AML-193 (cell line): ENCODE results near the gene NCKAP5L.
"Not testable (repeated sequence)": the region's sequence is repeated elsewhere in the genome, so short reads cannot be mapped to it uniquely, and the experiment has no call there.

Experiments used
- DNase-seq, 2 experiments: peaks; one replicate each; lab custom pipeline; 2025; lab: John Stamatoyannopoulos, UW

The NCKAP5L gene, protein sequence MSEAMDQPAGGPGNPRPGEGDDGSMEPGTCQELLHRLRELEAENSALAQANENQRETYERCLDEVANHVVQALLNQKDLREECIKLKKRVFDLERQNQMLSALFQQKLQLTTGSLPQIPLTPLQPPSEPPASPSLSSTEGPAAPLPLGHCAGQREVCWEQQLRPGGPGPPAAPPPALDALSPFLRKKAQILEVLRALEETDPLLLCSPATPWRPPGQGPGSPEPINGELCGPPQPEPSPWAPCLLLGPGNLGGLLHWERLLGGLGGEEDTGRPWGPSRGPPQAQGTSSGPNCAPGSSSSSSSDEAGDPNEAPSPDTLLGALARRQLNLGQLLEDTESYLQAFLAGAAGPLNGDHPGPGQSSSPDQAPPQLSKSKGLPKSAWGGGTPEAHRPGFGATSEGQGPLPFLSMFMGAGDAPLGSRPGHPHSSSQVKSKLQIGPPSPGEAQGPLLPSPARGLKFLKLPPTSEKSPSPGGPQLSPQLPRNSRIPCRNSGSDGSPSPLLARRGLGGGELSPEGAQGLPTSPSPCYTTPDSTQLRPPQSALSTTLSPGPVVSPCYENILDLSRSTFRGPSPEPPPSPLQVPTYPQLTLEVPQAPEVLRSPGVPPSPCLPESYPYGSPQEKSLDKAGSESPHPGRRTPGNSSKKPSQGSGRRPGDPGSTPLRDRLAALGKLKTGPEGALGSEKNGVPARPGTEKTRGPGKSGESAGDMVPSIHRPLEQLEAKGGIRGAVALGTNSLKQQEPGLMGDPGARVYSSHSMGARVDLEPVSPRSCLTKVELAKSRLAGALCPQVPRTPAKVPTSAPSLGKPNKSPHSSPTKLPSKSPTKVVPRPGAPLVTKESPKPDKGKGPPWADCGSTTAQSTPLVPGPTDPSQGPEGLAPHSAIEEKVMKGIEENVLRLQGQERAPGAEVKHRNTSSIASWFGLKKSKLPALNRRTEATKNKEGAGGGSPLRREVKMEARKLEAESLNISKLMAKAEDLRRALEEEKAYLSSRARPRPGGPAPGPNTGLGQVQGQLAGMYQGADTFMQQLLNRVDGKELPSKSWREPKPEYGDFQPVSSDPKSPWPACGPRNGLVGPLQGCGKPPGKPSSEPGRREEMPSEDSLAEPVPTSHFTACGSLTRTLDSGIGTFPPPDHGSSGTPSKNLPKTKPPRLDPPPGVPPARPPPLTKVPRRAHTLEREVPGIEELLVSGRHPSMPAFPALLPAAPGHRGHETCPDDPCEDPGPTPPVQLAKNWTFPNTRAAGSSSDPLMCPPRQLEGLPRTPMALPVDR (N-terminal part only)

DNA sequence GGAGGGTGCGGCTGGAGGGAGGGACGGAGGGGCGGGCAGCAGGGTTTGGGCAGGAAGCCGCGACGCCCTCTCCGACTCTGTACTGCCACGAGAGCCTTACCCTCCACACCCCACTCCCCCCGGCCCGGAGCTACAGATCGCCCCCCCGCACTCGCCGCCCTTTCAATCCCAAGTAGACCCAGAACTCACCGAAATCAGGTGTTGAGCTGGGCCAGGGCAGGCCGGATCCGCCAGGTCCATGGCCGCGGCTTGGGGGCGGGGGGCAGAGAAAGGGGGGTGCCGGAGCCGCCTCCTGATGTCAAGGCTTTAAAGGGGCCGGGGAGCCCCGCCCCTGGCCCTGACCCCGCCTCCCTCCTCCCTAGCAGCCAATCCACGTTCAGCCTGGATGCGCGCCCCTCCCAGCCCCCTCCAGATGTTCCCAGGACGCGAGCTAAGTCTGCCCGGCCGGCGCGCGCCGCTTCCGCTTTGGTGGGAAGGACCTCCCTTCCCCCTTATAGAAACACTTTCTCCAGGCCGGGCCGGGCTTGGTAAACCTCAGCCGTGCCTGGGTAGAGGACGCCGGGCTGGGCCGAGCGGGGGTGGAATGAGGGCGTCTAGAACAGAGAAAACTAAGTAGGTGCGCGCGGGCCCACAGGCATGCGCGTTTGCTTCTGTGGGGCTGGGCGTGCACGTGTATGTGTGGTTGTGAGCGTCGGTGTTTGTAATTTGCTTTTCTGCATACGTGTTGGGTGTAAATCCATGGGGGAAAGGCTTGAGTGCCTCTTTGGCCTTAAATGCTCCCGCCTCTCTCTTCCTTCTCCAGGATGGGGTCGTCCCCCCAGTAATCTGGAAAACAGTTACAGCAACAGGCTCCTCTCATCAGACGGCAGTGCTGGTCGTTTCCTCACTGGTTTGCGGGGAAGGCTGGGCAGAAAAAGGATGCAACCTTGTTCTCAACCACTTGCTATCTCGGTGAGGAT, at the start of gene NCKAP5L:
NCKAP5L (minus strand) TSS at position 281 of the 959 bp plus-strand sequence. CDS start 24,369 bp downstream, outside the sequence.
- peak; percentile 87 to 92 for DNase-seq

DNA sequence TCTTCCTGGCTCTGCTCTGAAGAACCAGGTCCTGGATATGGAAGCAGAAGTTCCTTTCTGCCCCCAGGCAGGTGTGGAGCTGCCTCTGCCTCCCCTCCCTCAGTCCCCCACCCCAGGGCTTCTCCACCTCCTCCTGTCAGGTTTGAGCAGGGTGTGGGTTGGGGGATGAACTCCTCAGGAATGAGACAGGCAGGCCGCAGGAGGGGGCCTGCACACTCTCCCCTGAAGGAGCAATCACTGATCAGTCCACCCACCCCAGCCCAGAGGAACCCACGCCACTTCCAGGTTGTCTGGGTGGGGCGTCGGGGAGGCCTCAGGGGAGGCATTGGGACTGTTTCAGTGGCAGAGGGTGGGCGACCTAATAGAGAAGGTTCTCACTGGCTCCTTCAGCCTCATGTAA, 48.9 kb upstream of the NCKAP5L start:
- no peak for DNase-seq

DNA sequence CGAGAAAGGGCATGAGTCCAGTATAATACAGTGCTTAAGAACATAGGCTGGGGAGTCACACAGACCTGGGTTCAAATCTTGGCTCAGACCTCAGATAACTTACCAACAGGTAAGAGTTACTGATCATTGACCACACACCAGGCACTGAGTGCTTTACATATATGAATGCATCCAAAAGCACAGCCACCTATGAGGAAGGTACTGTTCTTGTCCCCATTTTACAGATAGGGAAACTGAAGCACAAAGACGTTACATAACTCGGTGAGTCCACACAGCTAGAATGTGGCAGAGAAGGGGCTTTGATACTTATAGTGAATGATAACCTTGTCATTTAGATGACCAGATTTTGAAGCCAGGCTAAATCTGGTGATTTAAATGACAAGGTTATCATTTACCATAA, 47.9 kb upstream of the NCKAP5L start:
- no peak for DNase-seq

DNA sequence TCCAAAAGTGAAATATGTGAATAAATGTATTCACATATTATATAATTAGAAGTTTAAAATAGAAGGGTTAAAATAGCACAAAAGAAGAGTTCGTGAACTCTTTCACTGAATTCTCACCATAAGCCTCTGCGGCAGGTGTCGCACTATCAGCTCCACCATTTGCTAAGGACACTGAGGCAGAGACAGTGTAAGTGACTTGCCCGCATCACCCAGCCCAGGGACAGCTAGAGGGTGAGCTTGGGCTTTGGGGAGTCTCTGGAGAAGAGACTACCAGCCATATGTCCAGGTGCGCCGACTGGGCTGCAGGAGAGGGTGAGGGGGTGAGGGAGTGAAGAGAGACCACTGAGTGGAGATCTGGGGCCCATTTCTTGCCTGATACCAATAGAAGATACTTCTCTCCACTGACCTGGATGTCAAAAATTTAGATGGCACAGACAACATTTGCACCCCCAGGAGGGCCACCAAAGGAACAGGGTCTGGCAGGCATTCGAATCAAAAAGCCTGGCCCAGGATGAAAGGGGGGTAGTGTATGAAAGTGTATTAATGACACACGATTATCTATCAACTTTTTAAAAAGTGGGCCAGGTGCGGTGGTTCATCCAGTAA, 47.0 kb upstream of the NCKAP5L start:
- DNase-seq: no peak

DNA sequence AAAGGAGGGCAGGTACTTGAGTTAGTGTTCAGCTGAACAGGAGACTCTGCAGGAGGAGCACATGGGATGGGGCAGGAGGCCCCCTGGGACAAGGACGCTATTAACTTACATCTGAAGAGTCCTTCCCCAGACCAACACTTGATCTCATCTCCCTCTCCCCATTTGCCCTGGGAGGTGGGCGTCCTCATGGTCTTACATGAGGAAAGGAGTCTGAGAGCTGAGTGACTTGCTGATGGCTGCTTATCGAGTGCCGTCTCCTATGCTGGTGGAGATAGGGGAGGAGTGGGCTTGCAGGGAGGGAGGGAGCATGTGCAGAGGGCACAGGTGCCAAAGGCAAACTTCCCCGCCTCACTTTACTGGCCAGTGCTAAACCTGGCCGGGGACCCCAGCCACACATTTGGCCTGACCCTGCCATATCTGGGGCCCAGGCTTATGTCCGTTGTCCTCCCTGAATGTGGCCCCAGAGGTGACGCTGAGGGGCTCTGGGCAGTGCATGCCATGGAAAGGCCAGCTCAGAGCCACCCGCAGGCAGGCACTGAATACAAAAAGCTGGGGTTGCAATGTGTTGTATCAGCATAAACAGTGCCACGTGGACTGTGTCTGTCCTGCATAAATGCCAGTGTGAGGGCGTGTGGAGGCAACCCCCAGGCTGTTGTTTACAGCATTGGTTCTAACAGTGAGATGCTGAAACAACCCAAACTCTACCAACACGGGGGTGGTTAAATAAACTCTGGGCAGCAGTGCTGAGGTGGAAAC, 46.1 kb upstream of the NCKAP5L start:
- no peak for DNase-seq

DNA sequence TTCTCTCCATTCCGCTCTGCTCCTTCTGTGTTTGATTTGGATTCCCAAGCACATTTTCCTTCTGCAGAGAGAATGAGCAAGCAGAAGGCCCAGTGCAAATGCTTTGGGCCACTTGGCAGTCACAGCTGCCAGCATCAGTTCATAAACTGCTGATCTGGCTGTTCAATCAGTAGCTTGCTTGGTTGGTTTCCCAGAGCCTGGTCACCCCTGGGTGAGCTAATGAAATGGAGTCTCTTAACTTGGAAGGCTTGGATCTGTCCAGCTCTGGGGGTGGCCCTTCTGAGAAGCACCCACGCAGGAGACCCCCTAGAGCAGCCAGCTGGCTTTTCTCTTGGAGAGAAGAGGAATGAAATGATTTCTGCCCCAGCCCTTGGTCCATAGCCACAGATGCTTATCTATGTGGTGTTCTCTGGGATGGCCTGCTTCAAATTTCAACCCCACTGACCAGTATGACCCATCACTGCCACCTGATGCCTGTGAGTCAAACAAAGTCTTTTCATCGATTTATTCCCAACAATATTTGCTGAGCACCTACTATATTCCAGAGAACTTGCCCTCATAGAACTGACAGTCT, 45.2 kb upstream of the NCKAP5L start:
- DNase-seq: no peak

DNA sequence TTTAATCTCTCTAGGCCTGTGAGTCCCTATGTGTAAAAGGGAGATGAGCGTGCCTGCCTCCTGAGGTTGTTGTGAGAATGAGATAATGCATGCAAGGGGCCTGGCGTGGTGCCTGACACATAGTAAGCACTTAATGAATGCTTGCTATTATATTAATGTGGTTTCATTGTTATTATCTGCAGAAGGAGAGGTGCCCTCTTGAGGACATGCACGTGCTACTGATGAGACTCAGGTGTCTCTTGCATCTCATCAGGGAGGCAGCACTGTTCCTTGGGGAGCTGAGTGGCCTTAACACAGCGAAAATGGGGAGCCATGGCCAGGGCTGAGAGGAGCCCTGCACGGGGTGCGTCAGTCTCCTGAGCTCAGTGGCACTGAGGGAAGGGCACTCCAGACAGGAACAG, 44.6 kb upstream of the NCKAP5L start:
- DNase-seq: no peak

DNA sequence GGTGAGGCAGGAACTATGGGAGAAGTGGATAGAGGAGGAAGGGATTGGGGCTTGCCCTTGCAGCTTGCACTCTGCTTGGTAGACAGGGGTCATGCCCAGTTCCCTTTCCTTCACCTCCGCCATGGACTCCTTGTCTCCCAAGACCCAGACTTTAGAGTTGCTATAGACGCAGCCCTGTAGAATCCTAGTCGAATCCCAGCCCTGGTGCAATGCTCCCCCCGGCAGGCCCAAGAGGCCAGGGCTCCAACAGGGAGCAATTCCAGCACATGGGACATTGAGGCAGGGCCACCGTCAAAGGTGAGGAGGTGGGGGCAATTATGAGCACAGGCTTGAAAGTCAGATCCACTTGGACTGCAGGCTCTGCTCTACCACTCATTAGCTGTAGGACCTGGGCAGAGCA, 44.2 kb upstream of the NCKAP5L start:
- DNase-seq: no peak

DNA sequence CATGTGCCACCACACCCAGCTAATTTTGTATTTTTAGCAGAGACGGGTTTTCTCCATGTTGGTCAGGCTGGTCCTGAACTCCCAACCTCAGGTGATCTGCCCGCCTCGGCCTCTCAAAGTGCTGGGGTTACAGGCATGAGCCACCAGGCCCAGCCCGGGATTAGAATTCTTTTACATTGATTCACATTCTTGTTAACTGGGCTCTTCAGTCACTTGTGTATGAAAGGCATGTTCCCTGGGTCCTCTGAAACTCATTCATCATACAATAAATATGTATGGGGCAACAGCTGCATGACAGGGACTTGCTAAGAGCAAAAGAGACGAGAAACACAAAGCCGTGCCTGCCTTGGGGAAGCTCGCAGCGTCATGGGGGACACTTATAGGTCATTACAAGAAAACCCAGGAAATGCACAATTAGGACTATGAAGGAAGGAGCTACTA, 43.6 kb upstream of the NCKAP5L start:
- not testable (repeated sequence) for DNase-seq

DNA sequence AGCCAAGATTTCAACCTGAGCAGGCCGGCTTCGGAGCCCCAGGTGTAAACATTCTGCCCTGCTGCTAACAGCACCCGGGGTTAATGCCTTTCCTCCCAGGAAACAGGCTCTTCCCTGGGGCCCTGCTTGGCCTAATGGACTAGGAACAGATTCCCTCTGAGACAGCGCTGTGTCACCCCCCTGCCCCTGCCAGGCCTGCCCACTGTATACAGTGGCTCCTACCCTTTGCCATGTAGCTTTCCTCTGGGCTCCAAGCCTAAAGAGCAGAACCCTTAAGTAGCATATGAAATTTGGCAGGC, 43.0 kb upstream of the NCKAP5L start:
- no peak for DNase-seq

DNA sequence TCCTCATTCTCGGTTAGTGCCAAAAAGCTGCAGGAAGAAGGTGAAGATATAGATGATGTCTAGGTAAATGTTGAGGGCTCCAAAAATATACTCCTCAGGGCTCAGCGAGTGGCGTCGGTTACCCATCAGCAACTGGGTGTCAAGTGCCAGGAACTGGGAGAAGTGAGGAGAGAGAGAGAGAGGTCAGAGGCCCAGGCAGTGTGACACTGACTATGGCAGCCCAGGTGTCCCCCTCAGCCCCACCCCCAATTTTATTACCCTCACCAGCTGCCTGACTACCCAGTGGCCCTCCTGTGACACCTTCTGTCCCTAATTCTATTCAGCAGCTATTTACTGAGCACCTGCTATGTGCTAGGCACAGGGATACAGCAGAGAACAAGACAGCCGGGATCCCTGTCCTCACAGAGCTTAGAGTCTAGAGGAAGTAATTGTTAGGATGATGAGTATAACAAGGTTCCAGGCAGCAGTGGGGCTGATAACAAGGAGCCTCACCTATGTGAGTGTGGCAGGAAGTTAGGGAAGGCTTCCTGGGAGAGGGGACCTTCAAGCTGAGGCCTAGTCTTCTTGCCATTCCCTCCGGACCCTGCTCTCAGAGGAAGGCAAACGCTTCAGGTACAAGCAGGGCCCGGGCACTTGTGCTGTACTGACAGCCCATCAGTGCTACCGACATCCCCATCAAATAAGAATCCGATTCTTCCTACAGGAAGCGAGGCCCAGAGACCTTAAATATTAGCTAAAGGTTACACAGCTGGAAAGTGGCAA, 42.5 kb upstream of the NCKAP5L start:
- no peak for DNase-seq

DNA sequence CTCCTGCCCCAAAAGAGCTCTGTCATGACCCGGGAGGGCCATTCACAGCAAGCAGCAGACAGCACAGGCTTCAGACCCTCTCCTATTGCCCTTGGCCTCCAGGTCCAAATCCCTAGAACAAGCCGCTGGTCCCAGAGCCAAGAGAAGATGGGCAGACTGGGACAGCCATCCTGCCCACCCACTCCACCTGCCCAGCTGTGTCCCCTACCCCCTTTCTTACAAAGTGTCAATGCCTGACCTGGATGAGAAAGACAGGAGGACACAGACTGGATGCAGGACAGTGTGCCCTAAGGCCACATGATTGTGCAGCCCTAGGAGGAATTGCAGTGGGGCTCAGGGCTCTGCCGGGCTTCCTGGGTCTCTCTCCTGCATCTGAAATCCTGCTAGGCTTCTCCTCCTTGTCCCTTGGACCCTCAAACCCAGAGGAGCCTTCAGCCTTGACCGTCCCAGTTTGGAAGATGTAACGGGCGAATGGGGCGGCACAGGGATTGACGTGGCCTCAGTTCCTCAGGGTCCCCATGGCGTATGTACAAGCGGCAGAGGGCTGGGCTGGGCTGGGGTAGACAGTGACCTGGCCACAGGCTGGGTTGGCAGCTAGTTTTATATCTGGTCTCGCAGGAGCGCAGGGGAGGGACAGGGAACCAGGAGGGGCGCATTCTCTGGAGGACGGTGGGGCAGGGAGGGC, 41.7 kb upstream of the NCKAP5L start:
- DNase-seq: no peak

DNA sequence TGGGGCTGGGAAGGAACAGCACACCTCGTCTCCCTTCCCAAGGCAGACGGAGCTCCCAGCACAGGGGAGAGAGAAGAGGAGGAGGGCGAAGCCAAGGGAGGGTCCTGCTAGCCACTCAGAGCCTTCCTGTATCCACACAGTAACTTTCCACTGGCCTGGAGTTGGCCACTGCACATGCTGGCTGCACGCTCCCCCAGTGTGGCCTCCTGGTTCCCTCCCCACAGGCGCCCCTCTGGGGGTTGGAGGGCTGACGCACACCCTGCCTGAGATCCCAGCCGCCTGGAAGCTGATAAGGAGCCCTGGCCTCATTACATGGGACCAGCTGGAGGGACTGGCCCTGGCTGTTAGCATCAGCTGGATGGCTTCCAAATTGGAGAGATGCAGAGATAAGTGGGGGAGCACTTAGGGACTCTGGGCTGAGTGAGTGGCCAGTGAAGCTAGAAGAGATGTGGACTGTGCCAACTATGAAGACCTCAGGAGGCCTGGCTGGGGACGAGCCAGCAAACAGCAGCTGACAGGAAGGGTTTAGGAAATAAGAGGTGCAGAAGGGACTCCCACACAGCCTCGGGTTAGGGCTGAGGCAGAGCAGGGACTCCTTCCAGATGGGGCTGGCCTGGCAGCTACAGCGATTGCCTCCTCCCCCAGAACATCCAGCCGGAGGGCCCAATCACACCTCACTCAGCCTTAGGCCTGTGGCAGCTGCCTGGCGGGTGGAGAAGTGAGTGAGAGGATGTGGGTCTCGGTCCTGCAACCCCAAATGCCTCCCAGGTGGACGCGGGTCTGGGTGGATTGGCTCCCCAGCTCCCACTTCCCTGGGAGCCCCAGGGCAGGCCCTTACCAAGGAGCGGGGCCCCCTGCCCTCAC, 41.0 kb upstream of the NCKAP5L start:
- DNase-seq: peak; percentile 70 to 72

DNA sequence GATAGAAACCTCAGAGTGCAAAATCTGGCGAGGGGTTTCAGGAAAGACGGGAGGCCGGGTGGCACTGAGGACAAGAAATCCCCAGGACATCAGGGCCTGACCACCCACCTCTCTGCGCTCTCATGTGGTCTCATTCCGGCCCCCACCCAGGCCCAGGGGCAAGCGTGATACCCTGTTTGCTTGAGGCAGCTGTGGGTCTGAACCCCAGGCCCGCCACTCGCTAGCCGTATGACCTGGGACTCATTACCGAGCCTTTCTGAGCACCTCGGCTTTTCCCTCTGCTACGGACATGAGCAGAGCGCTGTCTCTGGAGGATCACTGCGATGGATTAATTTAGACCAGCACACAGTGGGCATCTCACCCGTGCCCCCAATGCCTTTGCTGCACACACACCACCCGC, 40.2 kb upstream of the NCKAP5L start:
- no peak for DNase-seq

DNA sequence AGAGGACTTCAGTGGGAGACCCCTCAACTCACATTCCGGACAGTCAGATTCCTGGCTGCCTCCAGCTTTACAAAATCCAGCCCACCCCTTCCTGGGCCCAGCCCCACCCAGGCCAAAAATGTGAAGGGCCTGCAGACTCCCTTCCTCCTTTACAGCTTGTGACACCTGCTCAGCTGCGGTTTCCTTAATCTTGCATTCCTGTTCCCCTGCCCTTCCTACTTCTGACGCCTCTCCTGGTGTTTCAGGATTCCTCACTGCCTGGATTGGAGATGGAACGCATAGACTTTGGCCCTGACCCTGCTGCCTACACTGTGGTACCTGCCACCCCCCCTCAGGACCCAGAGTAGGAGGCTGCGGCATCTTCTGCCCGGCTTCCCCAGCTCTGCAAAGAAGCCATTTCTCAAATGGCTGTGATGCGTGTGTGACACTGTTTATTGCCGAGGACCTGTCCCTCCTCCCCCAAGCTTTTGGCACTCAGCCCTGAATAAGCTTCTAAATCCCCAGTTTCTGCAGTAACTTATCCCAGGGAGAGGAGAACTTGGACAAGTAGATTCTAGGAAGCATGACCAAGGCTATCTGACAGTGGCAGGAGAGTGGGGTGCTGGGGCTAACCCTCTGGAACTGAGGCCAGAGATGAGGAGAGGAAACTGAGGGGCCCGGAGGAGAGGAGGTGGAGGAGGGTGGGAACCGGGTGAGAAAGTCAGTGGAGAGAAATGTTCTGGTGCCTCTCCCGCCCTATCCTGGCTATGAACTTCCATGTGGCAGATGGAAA, 39.5 kb upstream of the NCKAP5L start:
- DNase-seq: no peak

DNA sequence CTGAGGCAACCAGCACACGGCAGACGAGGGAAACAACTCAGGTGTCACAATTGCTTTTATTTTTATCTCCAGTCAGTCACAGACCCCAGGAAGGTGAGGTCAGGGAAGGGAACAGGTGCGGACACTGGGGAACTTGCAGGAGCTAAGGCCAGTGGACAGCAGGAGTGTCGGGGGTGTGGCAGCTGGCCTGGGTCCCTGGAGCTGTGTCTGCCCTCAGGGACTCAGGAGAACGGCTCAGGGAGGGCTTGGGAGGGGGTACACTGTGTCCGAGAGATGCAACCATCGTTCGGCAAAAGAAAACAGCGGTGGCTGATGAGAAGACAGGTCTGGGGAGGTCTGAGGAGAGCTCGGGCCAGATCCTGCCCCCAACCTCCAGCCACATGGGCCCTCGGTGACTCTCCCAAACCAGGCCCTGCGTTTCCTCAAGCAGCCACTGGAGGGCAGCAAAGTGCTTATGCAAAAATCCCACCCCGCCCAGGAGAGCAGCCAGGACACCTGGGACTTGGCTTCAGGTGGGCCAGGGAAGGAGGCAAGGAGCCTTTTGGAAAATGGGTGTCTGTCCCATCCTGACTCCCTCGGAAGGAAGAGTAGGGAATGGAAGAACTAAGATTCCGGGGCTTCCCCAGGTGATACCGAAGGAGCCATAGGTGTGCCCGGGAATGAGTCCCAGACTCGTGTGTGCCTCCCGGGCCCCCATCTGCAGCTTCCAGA, 38.8 kb upstream of the NCKAP5L start:
- peak; percentile 15 to 26 for DNase-seq
